Renal cortex interstitium (tissue), 11 donors: ENCODE results near the gene RSPH9. TPM values are rescaled to one million over a fixed set of nuclear protein-coding genes. Genes with fewer than 3 reads are reported as not detected.
"Not testable (repeated sequence)": the region's sequence is repeated elsewhere in the genome, so short reads cannot be mapped to it uniquely, and the experiment has no call there.

Experiments
- DNase-seq, 11 donors: peaks; one replicate each; pipeline ENCODE4 v3.0.0-alpha.2; 2013; ENCODE audit warnings: low read depth in 9 of 11, low spot score in 4 of 11; ENCODE audit errors: extremely low read depth in 1 of 11
- polyA plus RNA-seq, 3 donors: library from polyadenylated mRNA; unstranded; fragments of 120-200 nt; gene quantifications; one replicate each; pipeline ENCODE4 v1.2.1, GENCODE V29; 2013; ENCODE audit not compliant: insufficient read length in 3 of 3

RSPH9 gene
- polyA plus RNA-seq, 3 donors: 1.1 to 1.7 (median 1.7) TPM

DNA sequence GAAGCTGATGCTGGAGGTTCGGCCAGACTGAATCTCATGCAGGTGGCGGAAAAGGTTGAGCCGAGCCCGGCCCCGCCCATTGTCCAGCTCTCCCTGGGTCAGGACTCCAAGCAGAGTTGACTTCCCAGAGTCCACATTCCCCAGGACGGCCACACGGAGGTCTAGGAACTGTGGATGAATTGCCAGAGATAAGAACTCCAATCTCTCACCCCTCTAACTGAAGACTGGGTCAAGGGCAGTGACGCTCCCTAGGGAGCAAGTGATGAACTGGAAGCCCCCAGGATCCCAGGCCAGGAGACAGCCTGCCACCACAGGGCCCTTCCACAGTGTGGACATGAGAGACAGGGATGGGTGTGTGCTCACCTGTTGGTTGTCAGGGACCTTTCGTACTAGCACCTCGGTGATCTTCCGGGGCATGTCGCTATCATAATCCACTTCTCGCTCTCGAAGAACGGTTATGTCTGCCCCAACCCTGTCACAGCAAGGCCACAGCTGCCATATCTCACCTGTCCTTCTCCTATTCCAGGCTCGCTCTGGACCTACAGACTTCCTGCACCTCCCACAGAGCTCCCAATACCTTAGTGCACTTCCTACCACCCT lies 19.3 kb upstream of the RSPH9 start:
- no peak for DNase-seq

DNA sequence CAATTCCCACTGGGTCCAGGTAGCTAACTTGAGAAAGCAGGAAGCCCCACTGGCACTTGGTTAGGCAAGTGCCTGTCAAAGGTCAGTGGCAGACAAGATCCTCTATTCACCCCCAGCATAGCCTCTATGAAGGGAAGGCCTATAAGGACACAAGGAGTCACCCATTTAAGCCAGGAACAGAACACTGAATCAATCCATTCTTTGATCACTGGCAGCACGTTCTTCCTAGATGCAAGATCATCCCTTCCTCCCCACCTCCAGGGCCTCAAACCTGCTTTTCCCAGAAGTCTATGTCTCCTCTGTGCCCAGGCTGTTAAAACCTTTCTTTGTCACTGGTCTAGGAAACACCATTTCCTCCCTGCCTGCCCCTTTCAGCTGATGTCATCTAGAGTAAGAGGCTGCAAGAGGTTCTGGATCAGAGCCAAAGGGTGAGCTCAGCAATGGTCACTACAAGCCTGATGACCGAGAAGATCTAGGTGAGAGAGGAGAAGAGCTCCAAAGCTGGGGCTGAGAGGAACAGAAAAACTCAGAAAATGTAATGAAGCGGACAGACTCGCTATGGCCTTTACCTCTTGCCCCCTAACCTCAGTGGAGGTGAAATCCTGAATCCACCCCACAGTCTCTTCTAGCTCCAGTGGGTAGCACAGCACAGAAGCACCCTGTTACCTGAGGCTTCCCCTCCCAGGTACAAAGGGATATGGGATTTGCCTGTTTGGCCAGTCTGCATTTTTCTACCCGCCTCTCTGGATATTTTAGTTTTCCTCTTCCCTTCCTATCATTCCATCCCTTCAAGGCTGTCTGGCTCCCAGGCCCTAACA lies 17.6 kb upstream of the RSPH9 start:
- DNase-seq: peak in 5 of 11 donors; percentile 20 to 55 (median 48)

- DNase-seq: peak in 8 of 11 donors; percentile 29 to 71 (median 56)
Measured at GRCh38 chr6:43628393-43629103, 16.3 kb upstream of the RSPH9 start.

GRCh38 chr6:43629104-43629504 lies 15.7 kb upstream of the RSPH9 start, which contains the start of gene GTPBP2:
TSS of gene GTPBP2 (minus strand) at chr6:43629264. CDS start at chr6:43629162, 102 bp downstream.
- peak; percentile 94 to 99 (median 98) for DNase-seq

DNA sequence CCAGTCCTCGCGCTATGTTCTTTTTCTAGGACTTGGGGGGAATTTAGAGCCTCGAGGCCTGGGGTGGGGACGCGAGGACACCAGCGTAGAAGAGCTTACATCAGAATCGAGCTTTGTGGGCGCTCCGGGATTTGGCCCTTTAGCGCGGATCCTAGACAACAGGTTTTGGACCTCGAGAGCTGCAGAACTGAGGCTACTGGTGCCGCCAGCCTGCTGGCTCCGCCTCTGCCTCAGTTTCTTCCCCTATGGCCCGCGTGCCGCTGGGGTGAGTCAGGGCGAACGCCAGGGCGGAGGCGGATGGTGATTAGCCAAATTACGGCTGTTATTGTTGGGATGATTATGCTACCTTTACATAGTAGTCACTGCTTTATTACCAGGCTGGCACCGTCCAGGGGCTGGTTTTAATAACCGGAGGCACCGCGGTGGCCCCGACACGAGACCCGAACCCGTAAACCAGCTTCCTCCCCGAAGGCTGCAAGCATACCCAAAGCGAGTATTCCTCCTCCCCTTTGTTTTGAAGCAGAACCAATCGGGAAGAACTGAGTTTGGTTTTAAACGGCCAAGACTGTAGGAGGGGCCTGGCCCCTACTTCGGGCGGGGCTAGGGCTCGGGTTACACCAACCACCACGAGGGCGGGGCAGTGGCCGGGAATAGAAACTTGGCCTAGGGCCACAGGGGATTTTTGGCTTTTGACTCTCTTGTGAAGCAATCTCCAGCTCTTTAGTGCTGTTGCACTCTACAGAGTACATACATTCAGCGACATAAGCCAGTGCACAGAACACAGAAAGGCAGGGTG lies 15.1 kb upstream of the RSPH9 start:
- peak; percentile 89 to 98 (median 94) for DNase-seq

DNA sequence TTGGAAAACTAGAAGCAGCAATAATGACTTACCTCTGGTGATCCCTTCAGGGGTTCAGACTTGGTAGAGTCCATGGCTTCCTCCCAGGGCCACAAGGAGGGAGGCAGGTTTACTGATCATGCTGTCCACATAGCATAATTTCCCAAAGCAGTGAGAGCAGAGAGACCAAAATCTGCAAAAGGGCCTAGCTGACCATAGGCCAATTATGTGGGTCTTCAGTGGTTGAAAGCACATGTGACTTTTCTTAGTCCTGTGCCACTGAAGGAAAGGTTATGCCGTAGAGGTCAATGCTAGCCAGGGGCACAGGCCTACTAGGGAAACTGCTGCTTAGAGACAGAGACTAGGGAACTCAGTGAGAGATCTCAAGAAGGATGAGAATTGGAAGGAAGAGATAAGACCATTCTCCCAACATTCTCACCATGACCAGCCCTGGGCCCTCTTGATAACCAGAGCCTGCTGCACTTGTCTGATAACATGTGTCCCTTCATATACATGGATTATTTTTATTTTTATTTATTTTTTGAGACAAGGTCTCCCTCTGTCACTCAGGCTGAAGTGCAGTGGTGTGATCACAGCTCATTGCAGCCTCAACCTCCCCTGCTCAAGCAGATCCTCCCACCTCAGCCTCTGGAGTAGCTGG lies 13.7 kb upstream of the RSPH9 start:
- DNase-seq: no peak

GRCh38 chr6:43633002-43633401 lies 11.8 kb upstream of the RSPH9 start:
- DNase-seq: not testable (repeated sequence)

DNA sequence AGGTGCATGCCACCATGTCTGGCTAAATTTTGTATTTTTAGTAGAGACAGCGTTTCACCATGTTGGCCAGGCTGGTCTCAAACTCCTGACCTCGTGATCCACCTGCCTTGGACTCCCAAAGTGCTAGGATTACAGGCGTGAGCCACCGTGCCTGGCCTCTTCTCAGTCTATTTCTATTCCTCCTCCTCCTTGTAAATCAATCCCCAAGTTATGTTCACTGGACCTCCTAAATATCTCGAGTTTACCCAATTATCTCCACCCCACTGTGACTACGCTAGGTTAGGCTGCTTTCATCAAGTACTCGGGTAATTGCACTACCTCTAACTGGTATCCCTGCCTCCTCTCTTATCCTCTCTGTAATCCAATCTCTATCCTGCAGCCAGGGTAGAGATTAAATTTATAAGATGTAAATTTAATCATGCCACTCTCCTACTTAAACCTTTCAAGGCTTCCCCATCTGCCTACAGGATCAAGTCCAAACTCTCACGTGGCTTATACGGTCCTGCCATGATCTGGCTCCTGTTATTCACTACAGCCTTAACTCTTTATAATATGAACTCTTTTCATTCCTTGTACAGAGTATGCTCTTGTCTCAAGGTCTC lies 10.0 kb upstream of the RSPH9 start:
- no peak for DNase-seq

DNA sequence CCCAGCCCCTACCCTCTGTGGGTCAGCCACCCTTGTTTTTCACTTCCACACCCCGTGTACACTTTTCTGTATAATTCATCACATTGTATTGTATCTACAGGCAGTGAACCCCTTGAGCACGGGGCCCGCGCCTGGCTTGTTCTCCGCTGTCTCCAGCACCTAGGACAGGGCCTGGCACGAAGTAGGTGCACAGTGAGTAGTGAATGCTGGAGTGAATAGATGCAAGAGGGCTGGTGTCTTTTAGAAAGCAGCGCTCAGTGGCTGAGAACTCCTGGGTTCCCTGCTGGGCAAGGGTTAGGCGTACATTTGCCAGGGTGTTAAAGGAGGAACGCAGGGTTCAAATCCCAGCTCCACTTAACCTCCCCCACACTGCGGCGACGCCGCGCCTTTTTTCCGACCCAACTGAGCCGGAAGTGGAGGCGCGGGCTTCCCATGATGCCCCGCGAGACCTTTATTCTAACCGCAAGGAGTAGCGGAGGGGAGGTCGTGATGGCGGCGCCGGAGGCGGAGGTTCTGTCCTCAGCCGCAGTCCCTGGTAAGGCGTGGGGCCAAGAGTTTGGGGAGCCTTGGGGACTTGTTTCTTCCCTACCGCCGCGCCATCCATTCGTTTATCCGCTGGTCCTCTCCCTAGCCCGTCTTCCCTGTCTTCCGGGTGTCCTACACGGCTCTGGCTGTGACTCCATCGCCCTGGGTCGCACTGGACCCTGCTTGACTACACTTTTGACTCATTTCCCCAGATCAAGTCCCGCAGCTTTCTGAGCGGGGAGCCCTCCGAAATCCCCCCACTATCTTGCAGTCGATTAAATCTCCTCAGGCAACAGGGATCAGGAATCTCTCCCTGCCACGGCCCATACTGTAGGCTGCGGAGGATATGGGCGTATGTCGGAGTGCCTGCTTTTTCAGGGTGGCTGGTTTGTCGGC lies 9.2 kb upstream of the RSPH9 start, which contains the start of gene MAD2L1BP:
TSS of gene MAD2L1BP (plus strand) at position 454 of the 921 bp plus-strand sequence. CDS start at position 490, 36 bp downstream.
- peak in 8 of 11 donors; percentile 66 to 82 (median 76) for DNase-seq

- no peak for DNase-seq
Measured at GRCh38 chr6:43636308-43636659, 8.6 kb upstream of the RSPH9 start.

GRCh38 chr6:43639984-43640800 lies 4.6 kb upstream of the RSPH9 start:
- DNase-seq: no peak

- DNase-seq: no peak
Measured at GRCh38 chr6:43645613-43645964, 753 bp downstream of the RSPH9 start.

- DNase-seq: no peak
Measured at GRCh38 chr6:43647613-43648012, 2.8 kb downstream of the RSPH9 start.

GRCh38 chr6:43648248-43648647 lies 3.4 kb downstream of the RSPH9 start:
- DNase-seq: no peak

DNA sequence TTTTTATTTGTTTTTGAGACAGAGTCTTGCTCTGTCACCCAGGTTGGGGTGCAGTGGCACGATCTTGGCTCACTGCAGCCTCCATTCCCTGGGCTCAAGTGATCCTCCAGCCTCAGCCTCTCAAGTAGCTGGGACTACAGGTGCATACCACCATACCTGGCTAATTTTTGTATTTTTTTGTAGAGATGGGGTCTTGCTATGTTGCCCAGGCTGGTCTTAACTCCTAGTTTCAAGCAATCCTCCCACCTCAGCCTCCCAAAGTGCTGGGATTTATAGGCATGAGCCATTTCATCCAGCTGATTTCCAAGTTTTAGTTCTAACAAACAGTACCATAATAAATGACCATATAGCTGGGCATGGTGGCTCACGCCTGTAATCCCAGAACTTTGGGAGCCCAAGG lies 8.0 kb downstream of the RSPH9 start:
- not testable (repeated sequence) for DNase-seq

DNA sequence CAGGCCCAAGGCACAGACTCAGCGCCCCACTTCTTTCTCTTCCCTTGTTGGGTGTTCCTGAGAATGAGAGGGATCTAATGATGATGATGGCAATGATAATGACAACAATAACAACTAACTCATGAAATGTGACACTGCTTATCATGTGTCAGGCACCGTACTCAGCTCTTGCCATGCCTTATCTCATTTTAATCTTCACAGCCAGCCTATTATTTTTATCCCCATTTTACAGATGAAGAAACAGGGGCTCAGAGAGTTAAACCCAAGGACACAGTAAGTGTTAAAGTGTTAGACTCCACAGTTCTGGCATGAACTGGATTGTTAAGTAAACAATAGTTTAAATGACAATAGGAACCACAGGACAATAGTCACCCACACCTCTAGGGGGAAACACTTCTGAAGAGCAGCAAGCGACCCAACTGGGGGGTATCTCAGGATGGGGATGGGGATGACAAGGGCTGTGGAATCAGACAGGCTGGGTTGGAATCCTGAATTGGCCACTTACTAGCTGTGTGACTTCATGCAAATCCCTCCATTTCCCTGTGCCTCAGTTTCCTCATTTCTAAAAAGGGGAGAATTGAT lies 12.5 kb downstream of the RSPH9 start:
- no peak for DNase-seq
